ENCODE measurements around the gene KRTAP10-8. TPM values are rescaled to one million over a fixed set of nuclear protein-coding genes. Genes with fewer than 3 reads are reported as not detected.
"Not testable (repeated sequence)": the region's sequence is repeated elsewhere in the genome, so short reads cannot be mapped to it uniquely, and the experiment has no call there.

KRTAP10-8 gene
- total RNA-seq, 1 donor from 2014 or later, result not detected

DNA sequence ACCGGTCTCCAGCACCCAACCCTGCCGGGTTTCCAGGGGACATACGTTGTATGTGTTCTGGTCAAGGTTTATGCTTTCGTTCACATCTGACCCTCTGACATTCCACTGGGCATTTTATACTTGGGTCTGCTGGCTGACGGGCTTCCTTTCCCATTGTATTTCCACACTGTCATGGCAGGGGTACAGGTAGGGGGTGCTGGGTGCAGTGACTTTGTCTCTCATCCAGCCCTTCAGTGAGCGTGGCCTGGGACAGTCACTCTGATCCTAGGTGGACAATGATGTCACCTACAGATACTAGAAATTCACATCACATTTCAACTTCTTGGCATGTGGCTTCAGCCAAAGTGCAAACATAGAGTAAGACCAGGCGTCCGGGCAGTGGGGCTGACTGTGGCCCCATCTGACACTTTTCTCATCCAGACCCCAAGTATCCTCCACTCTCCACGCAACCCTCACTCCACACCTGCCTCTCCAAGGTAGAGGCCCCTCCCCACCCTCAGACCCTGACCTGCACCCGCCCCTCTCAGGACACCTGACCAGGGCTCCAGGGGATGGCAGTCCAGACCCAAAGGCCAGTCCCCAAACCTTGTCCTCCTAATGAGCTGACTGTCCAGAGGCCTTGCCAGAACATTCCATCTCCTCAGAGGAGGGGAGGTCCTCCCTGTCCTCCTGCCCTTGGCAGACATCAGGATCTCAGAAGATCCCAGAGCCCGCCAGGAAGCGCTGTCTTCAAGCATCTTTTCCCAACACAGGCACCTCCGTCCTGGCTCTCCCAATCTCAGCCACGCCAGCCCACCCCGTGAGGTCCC lies 24.5 kb downstream of the KRTAP10-8 start:
- no peaks in the 10 kb centered on the region for H3K36me3 Mint-ChIP-seq
- no peak for DNase-seq (ENCODE audit: low spot score)
- no peak overlapping the region for H3K27ac Mint-ChIP-seq
- Histone ChIP-seq H3K9ac (no peak overlapping the region), H3K36me3 (no peaks in the 10 kb centered on the region), H3K4me3 (no peak overlapping the region), H3K27me3 (no peaks in the 10 kb centered on the region), H3K4me2 (no peak overlapping the region), H4K20me1 (ENCODE audit: low read depth) (no peaks in the 10 kb centered on the region), H3K9me3 (ENCODE audit: low read depth) (peaks cover 8% of the 10 kb centered on the region), H2AFZ (replicated peaks) (no peak overlapping the region), H3K4me1 (peaks cover 7% of the 10 kb centered on the region), H3F3A (ENCODE audit: low read depth) (peaks cover 2% of the 10 kb centered on the region), H3K79me2 (ENCODE audit: low read depth) (no peaks in the 10 kb centered on the region), H3K27ac (no peak overlapping the region)
- H3K4me1 Mint-ChIP-seq, result peaks cover 11% of the 10 kb centered on the region
- TF ChIP-seq EZH2 (IDR thresholded peaks at IDR 0.05) (no peak), EZH2phosphoT487 (IDR thresholded peaks at IDR 0.05) (no peak)
- TF ChIP-seq, protein P1, sequence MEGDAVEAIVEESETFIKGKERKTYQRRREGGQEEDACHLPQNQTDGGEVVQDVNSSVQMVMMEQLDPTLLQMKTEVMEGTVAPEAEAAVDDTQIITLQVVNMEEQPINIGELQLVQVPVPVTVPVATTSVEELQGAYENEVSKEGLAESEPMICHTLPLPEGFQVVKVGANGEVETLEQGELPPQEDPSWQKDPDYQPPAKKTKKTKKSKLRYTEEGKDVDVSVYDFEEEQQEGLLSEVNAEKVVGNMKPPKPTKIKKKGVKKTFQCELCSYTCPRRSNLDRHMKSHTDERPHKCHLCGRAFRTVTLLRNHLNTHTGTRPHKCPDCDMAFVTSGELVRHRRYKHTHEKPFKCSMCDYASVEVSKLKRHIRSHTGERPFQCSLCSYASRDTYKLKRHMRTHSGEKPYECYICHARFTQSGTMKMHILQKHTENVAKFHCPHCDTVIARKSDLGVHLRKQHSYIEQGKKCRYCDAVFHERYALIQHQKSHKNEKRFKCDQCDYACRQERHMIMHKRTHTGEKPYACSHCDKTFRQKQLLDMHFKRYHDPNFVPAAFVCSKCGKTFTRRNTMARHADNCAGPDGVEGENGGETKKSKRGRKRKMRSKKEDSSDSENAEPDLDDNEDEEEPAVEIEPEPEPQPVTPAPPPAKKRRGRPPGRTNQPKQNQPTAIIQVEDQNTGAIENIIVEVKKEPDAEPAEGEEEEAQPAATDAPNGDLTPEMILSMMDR (IDR thresholded peaks at IDR 0.05), result no peak
- no peak overlapping the region for H3K4me3 Mint-ChIP-seq
- H3K9me3 Mint-ChIP-seq, result peaks cover 19% of the 10 kb centered on the region
- peaks cover 14% of the 10 kb centered on the region for H3K27me3 Mint-ChIP-seq (ENCODE audit: insufficient read depth, low read depth)

DNA sequence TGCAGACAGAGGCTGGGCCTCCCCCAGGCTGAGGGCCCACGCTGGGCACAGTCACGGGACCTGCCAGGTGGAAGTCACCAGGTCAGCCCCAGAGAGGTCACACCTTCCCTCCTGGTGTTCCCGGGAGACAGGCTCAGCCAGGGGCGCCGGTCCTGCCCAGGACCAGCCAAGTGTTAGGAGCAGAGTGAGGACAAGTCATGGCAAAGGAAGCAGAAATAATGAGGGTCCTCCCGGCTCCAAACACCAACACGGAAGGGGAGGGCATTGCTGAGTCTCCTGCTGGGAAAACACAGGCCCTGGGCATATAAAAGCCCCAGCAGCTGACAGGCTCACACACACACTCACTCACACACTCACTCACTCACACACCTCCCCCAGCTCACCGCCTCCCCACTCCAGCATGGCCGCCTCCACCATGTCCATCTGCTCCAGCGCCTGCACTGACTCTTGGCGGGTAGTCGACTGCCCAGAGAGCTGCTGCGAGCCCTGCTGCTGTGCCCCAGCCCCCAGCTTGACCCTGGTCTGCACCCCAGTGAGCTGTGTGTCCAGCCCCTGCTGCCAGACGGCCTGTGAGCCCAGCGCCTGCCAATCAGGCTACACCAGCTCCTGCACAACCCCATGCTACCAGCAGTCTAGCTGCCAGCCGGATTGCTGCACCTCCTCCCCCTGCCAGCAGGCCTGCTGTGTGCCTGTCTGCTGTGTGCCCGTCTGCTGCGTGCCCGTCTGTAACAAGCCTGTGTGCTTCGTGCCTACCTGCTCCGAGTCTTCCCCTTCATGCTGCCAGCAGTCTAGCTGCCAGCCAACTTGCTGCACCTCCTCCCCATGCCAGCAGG lies 25.4 kb downstream of the KRTAP10-8 start, which contains the start of gene KRTAP10-10:
TSS of gene KRTAP10-10 (plus strand) at position 339 of the 833 bp plus-strand sequence. CDS start at position 401, 62 bp downstream.
- TF ChIP-seq EZH2 (IDR thresholded peaks at IDR 0.05), result no peak
- TF ChIP-seq, protein P1 (IDR thresholded peaks at IDR 0.05), result no peak
- no peak for TF ChIP-seq EZH2phosphoT487 (IDR thresholded peaks at IDR 0.05)
- Mint-ChIP-seq H3K4me1 (peaks cover 11% of the 10 kb centered on the region), H3K4me3 (no peak within 1 kb of the TSS), H3K27me3 (ENCODE audit: insufficient read depth, low read depth) (peaks cover 14% of the 10 kb centered on the region), H3K9me3 (peaks cover 14% of the 10 kb centered on the region), H3K36me3 (no peaks in the 10 kb centered on the region), H3K27ac (peak within 1 kb of the TSS; percentile 51)
- Histone ChIP-seq H3K79me2 (ENCODE audit: low read depth) (no peaks in the 10 kb centered on the region), H3K9me3 (ENCODE audit: low read depth) (peaks cover 5% of the 10 kb centered on the region), H4K20me1 (ENCODE audit: low read depth) (no peaks in the 10 kb centered on the region), H3F3A (ENCODE audit: low read depth) (no peaks in the 10 kb centered on the region), H3K27ac (no peak within 1 kb of the TSS), H3K36me3 (no peaks in the 10 kb centered on the region), H3K27me3 (no peaks in the 10 kb centered on the region), H3K4me3 (no peak within 1 kb of the TSS), H2AFZ (replicated peaks) (no peak within 1 kb of the TSS), H3K4me2 (no peak within 1 kb of the TSS), H3K4me1 (peaks cover 7% of the 10 kb centered on the region), H3K9ac (no peak within 1 kb of the TSS)
- no peak for DNase-seq (ENCODE audit: low spot score)

DNA sequence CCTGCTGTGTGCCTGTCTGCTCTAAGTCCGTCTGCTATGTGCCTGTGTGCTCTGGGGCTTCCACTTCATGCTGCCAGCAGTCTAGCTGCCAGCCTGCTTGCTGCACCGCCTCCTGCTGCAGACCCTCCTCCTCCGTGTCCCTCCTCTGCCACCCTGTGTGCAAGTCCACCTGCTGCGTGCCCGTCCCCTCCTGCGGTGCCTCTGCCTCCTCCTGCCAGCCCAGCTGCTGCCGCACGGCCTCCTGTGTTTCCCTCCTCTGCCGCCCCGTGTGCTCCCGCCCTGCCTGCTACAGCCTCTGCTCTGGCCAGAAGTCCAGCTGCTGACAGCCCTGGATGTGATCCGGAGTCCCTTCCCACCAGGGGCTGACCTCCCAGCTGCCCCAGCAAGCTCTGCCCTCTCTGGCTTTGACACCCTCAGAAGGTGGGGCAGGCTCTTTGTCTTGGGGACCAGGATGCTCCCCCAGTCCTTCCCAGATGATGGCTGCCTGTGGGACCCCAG lies 26.0 kb downstream of the KRTAP10-8 start:
- not testable (repeated sequence) for DNase-seq (ENCODE audit: low spot score); H3K4me3 Mint-ChIP-seq; H4K20me1 ChIP-seq (ENCODE audit: low read depth); H3K4me2 ChIP-seq; H3F3A ChIP-seq (ENCODE audit: low read depth); H3K9ac ChIP-seq; H2AFZ ChIP-seq (replicated peaks); H3K4me3 ChIP-seq; H3K4me1 ChIP-seq; H3K9me3 ChIP-seq (ENCODE audit: low read depth); H3K27me3 ChIP-seq; H3K36me3 Mint-ChIP-seq; H3K36me3 ChIP-seq; H3K27ac ChIP-seq; H3K79me2 ChIP-seq (ENCODE audit: low read depth)
- Mint-ChIP-seq H3K9me3 (peaks cover 13% of the 10 kb centered on the region), H3K27me3 (ENCODE audit: insufficient read depth, low read depth) (peaks cover 14% of the 10 kb centered on the region), H3K27ac (peak overlapping the region; percentile 25), H3K4me1 (peaks cover 11% of the 10 kb centered on the region)

DNA sequence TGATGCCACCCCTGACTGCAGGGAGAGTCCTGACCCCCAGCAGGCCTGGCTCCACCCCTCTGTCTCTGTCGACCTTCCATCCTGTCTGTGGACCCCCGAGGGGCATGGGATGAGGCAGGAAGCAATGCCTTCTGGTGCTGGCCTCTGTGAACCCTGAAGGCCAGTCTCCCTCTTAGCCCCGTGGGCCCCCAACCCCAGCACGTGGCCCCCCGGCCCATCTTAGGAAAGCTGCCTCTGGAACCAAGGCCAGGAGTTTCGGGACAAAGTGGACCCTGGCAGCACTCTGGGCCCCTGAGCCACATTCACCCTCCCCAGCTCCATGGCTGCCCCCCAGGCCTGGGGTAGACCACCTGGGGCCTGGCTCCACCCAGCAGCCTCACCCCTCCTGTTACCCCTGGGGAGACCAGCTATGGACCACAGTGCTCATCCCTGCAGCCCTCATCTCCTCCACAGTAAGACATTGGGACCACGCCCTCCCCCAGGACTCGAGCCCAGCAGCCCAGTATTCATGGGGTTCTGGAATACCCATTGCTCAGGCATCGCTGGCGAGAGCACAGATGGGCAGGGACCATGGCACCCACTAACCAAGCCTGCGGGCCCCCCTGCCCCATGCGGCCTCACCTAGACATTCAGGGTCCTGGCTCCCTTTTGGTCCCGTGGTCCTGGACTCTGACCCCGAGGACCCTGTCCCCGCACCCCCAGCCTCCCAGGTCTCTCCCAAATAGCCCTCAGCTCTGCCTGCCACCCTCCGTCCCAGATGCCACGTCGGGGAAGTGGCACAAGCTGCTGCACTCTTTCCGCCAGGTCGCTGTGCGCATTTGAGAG lies 26.8 kb downstream of the KRTAP10-8 start:
- H3K4me1 Mint-ChIP-seq, result peaks cover 13% of the 10 kb centered on the region
- H3K9ac ChIP-seq; DNase-seq (ENCODE audit: low spot score); H3K9me3 ChIP-seq (ENCODE audit: low read depth); H3K36me3 ChIP-seq; H3K27me3 ChIP-seq; H3K36me3 Mint-ChIP-seq; H4K20me1 ChIP-seq (ENCODE audit: low read depth); H3F3A ChIP-seq (ENCODE audit: low read depth); H2AFZ ChIP-seq (replicated peaks); H3K4me3 Mint-ChIP-seq; H3K27ac Mint-ChIP-seq; H3K4me3 ChIP-seq; H3K79me2 ChIP-seq (ENCODE audit: low read depth); H3K27ac ChIP-seq; H3K4me2 ChIP-seq; H3K4me1 ChIP-seq: not testable (repeated sequence)
- H3K27me3 Mint-ChIP-seq (ENCODE audit: insufficient read depth, low read depth), result peaks cover 14% of the 10 kb centered on the region
- H3K9me3 Mint-ChIP-seq, result peaks cover 13% of the 10 kb centered on the region
